GM18861 (cell line): ENCODE measurements around the gene PCSK1N.
"Not testable (repeated sequence)": the region's sequence is repeated elsewhere in the genome, so short reads cannot be mapped to it uniquely, and the experiment has no call there.

Source experiments
- ATAC-seq: cut with Tn5 transposase; IDR thresholded peaks from one replicate; pipeline ENCODE4 v1.9.1; 2021; ENCODE audit not compliant: unreplicated experiment

The PCSK1N gene

GRCh38 chrX:48835524-48836329 is at the start of gene PCSK1N:
Gene PCSK1N, minus strand, starts transcription at chrX:48835610. Its CDS starts 78 bp downstream, at chrX:48835532.
- ATAC-seq, result no peak

- ATAC-seq, result no peak
Observed at GRCh38 chrX:48883729-48884128, 48.3 kb upstream of the PCSK1N start.

GRCh38 chrX:48876944-48877343 is 41.5 kb upstream of the PCSK1N start:
- ATAC-seq, result not testable (repeated sequence)

- ATAC-seq, result not testable (repeated sequence)
Observed at GRCh38 chrX:48872017-48872416, 36.6 kb upstream of the PCSK1N start.

GRCh38 chrX:48864210-48864609 is 28.8 kb upstream of the PCSK1N start:
- no peak for ATAC-seq

- no peak for ATAC-seq
Observed at GRCh38 chrX:48854898-48855297, 19.5 kb upstream of the PCSK1N start.

- not testable (repeated sequence) for ATAC-seq
Observed at GRCh38 chrX:48854121-48854804, 18.9 kb upstream of the PCSK1N start.

GRCh38 chrX:48853494-48853893 is 18.1 kb upstream of the PCSK1N start:
- not testable (repeated sequence) for ATAC-seq

GRCh38 chrX:48852857-48853256 is 17.4 kb upstream of the PCSK1N start:
- ATAC-seq, result no peak

GRCh38 chrX:48848847-48849246 is 13.4 kb upstream of the PCSK1N start:
- no peak for ATAC-seq

- no peak for ATAC-seq
Observed at GRCh38 chrX:48839686-48840085, 4.3 kb upstream of the PCSK1N start.

- no peak for ATAC-seq
Observed at GRCh38 chrX:48834383-48834709, 1.1 kb downstream of the PCSK1N start.

- ATAC-seq, result no peak
Observed at GRCh38 chrX:48833542-48834138, 1.8 kb downstream of the PCSK1N start.

- no peak for ATAC-seq
Observed at GRCh38 chrX:48831909-48832291, 3.5 kb downstream of the PCSK1N start.

GRCh38 chrX:48831136-48831908 is 4.1 kb downstream of the PCSK1N start:
- no peak for ATAC-seq

- no peak for ATAC-seq
Observed at GRCh38 chrX:48829016-48829735, 6.2 kb downstream of the PCSK1N start.

- ATAC-seq, result no peak
Observed at GRCh38 chrX:48827654-48827968, 7.8 kb downstream of the PCSK1N start.

- no peak for ATAC-seq
Observed at GRCh38 chrX:48826876-48827653, 8.3 kb downstream of the PCSK1N start.

- ATAC-seq, result no peak
Observed at GRCh38 chrX:48826135-48826875, 9.1 kb downstream of the PCSK1N start, which contains the start of gene ERAS. Gene ERAS, plus strand, starts transcription at chrX:48826513. Its CDS starts 2,611 bp downstream, at chrX:48829124.
